HG02973 (cell line): Measurements from ENCODE around the gene TSFM.
A peak's percentile ranks its signal among the peaks of the same experiment; 100 is the strongest.

ENCODE experiments used
- ATAC-seq: cut with Tn5 transposase; IDR thresholded peaks from one replicate; pipeline ENCODE4 v1.9.1; 2021; ENCODE audit warnings: moderate library complexity; ENCODE audit not compliant: unreplicated experiment

TSFM gene

DNA sequence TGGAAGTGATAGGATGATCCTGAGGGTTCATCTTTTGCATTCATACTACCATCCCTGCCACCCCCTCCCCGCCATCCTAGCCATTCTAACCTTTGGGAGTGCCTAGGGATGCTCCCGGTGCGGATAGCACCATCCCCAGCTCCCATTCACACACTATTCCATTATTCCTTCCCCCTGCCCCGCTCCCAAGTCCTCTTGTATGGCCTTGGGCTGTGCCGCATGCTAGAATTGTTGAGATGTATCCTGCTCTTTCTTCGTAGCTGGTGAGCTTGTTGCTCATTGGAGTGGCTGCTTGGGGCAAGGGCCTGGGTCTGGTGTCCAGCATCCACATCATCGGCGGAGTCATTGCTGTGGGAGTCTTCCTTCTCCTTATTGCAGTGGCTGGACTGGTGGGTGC is 37.1 kb upstream of the TSFM start:
- ATAC-seq = no peak

- ATAC-seq = no peak
Observed at GRCh38 chr12:57746025-57746424, 36.6 kb upstream of the TSFM start.

GRCh38 chr12:57749061-57749460 is 33.5 kb upstream of the TSFM start:
- ATAC-seq = no peak

- no peak for ATAC-seq
Observed at GRCh38 chr12:57750561-57751431, 31.8 kb upstream of the TSFM start.

- ATAC-seq = no peak
Observed at GRCh38 chr12:57751432-57751787, 31.2 kb upstream of the TSFM start.

DNA sequence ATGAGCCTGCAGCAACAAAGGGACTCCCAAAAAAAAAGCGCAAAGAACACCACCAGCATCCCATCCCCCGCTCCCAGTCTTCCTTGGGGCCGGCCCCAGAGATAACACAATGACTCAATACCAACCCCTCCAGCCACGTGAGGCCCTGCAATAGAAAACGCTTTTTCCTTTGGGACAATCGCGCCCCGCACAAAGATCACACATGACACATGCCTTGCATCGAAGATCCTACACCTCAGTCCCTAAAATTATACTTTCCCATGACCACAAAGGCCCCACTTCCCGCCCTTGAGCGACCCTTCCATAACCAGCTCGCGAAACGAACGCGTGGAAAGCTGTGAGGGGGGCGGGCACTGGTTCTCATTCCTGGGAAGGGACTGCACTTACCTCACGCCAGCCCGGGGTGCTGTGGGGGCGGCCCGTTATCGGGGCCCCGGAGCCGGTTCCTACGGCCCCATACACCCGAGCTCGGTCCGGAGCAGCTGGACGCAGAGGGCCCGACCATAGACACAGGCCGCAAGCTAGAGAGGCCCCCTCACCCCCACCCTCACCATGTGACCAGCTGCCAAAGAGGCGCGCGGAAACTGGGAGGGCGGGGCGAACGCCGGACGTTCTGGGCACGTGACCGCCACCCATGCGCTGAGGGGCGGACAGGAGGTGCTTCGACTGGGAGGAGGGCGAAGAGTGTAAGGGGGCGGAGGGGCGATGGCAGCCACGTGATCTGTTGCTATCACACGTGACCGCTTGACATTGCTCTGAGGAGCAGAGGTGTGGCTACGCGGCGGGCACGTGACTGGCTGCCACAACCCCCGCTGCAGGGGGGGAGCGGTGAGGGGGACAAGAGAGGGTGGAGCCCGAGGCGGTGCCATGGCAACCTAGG is 30.6 kb upstream of the TSFM start, which contains the start of gene CDK4:
TSS of gene CDK4 (minus strand) at position 523 of the 880 bp plus-strand sequence. CDS start 593 bp downstream, outside the sequence.
- ATAC-seq = peak; percentile 66

DNA sequence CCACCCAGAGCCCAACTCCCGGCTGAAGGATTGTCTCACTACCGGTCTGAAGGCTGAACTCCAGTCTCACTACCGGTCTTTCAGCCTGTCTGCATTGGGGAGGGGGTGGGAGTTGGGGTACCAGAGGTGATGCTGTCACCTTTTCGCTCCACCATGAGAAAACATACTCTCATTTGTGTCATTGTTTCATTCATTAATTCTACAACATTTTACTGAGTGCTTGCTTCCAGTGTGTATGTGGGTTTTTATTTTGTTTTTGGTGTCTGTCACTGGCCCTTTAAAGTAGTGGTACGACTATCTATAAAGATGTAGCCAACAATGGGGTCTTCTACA is 30.0 kb upstream of the TSFM start:
- ATAC-seq = no peak

GRCh38 chr12:57753756-57754337 is 28.7 kb upstream of the TSFM start:
- no peak for ATAC-seq

- peak; percentile 26 for ATAC-seq
Observed at GRCh38 chr12:57754411-57755193, 28.0 kb upstream of the TSFM start, which contains the start of gene MARCHF9. TSS of gene MARCHF9 (plus strand) at chr12:57755103. CDS start at chr12:57755529, 426 bp downstream.

- ATAC-seq = no peak
Observed at GRCh38 chr12:57755194-57755453, 27.5 kb upstream of the TSFM start.

DNA sequence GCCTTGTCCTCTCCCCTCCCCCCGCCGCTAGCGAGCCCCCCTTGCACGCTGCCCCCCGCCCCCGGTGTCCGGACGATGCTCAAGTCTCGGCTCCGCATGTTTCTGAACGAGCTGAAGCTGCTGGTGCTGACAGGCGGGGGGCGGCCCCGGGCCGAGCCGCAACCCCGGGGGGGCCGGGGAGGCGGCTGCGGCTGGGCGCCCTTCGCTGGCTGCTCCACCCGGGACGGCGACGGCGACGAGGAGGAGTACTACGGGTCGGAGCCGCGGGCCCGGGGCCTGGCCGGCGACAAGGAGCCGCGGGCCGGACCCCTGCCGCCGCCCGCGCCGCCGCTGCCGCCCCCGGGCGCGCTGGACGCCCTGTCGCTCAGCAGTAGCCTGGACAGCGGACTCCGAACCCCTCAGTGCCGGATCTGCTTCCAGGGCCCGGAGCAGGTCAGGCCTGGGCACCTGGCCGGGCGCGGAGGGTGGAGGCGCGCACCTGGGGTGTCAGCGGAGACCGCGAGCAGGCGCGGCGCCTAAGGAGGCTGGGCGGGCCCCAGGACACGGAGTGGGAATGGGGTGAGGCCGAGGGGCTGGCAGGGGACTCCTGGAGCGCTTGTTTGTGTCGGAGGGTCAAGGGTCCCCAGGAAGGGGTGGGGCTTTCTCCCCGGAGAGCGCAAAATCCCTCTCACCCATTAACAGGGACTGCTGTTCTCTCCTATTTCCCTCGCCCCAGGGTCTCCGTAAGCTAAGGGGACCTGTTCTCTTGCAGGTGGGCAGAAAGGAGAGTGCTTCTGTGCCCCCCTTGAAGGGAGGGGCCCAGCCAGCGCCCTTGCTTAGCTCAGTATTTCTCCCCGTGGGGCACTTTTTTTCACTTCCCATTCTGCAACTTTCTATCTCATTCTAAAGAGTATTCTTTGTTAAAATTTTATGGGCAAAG is 26.9 kb upstream of the TSFM start:
- no peak for ATAC-seq

DNA sequence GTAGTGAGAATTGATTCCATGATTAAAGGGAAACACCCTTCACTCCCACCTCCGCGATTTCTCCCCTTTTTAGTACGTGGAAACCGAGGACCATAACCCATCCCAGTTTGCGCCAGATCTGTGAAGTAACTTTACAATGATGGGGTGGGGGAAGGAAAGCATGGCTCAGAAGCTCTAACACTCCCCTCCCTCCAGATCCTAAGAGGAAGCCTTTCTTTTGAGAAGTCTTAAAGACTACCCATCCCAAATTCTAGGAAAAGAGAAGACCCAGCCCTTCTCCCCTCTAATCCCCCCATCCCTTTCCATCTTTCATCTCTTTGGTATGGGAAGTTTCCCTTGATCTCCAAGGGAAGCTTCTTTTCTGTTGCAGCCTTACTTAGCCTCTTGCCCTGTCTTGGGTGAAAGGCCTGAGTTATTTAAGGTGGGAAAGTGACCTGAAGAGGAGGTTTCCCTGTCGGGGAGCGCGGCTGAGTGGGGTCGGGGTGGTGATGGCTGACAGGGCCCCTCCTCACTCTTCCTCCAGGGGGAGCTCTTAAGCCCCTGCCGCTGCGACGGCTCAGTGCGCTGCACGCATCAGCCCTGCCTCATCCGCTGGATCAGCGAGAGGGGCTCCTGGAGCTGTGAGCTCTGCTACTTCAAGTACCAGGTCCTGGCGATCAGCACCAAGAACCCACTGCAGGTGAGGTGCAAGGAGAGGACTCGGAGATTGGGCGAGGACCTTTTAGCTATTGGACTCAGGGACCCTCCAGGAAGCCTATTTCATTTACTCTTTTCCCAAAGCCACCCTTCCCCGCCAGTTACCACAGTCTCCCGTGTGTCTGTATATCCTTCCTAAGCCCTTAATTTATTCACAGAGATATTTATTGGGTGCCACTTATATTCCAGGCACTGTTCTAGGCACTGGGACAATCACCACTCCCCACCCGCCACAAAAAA is 25.9 kb upstream of the TSFM start:
- ATAC-seq = no peak

DNA sequence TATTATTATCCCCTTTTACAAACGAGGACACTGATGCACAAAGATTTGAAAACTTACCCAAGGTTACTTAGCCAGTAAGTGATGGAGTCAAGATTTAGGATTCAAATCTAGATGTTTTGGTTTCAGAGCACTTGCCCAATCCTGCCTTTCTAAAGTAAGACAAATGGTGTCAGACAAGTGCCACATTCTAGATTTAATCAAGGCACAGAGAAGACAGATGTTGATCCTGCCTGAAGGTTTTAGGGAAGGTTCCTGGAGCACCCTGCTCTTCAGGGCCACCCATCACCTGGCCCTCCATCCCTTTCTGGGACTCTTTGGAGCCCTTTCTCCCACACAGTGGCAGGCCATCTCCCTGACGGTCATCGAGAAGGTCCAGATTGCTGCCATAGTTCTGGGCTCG is 24.8 kb upstream of the TSFM start:
- ATAC-seq = no peak

DNA sequence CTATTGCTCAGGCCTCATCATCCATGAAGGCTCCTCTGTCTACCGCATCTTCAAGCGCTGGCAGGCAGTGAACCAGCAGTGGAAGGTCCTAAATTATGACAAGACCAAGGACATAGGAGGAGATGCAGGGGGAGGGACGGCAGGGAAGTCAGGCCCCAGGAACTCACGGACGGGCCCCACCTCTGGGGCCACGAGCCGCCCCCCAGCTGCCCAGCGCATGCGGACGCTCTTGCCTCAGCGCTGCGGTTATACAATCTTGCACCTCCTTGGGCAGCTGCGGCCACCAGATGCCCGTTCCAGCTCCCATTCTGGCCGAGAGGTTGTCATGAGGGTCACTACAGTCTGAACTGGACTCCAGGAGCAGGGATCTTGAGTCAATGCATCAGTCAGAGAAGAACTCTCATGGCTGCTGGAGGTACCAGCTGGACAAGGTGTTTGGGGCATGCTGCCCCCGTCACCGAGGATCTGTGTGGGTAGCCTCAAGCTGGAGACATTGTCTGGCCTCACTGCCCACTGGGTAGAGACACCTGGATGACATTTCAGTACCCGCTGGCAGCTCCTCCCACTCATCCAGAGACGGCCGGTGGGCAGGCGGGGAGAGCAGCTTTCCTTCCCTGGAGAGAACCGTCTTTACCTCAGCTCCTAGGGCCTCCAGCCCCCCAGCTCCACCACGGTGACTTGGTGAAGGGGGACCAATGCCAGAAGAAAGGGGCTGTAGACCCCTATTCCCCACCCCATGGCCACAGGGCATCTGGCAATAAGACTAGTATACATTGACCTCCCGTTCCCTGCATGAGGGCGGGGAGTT is 23.8 kb upstream of the TSFM start:
- no peak for ATAC-seq

- ATAC-seq = no peak
Observed at GRCh38 chr12:57759360-57759980, 23.1 kb upstream of the TSFM start.

DNA sequence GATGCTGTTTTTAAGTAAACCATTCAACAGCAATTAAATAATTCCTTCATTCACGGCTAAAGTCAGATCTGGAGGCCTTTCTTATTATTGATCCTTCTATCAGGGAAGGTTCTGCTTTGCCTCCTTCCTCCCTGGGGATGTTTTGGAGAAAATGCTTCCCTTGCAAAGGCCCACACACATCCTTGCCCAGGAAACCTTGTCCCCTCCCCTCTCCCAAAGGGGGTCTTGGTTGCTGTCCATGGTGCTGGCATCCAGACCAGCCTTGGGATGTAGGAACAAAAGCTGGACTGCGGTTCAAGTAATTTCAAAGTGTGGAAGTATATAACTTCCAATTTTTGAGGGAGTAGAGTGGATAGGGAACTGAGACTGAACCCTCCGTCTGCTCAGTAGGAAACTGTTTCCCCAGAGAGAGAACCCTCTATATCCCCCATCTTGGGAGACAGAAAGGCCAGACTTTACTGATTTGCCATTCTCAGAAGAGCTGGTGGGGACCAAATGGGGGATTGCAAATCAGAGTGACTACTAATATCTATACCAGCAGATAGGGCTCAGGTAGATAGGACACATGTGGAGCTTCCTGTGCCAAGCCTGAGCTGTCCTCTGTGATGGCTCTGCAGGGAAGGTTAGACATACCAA is 22.1 kb upstream of the TSFM start:
- no peak for ATAC-seq

DNA sequence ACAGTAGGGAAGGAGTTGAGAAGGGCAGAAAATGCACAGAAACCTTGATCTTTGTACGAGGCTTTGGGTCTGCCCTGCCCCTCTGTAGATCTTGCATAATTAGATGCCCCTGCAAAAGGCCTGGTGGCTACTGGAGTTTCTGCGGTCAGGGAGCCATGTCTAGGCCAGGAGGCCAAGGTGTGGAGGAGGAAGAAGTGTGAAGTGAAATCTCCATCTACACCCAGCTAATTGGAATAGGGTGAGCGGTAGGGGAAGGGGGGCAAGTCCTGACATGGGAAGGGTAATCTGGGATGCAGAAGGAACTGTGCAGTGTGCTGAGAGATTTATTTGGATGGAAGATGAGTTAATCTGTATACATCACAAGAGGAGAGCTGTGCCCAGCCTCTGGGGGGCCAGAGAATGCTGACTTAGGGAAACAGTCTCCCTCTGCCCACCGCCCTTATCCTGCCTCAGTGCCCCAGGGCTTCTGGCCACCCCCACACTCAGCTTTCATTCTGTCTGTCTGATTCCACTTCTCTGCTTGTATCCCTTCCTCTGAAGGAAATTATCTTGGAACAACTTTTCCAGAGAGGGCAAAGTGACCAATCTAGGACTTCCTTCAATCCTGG is 21.1 kb upstream of the TSFM start:
- no peak for ATAC-seq
